Sigmoid colon (tissue), 7 donors: ENCODE measurements around the gene MAP4. TPM values are rescaled to one million over a fixed set of nuclear protein-coding genes. Genes with fewer than 3 reads are reported as not detected.

Experiments
- DNase-seq: peaks from one replicate; pipeline ENCODE4 v3.0.0-alpha.2; 2019
- H3K27ac ChIP-seq, 4 donors: fragments of 200-600 bp; sonication (generic); one replicate each; pipeline ENCODE4 v1.5.1; 2016 to 2019; ENCODE audit warnings: mild to moderate bottlenecking in 1 of 4
- H3K27me3 ChIP-seq, 3 donors: fragments of 200-600 bp; sonication (generic); one replicate each; pipeline ENCODE4 v1.5.1; 2019; ENCODE audit warnings: mild to moderate bottlenecking in 1 of 3
- H3K36me3 ChIP-seq, 4 donors: fragments of 200-600 bp; sonication (generic); one replicate each; pipeline ENCODE4 v1.5.1; 2016 to 2019
- H3K4me1 ChIP-seq, 4 donors: fragments of 200-600 bp; sonication (generic); one replicate each; pipeline ENCODE4 v1.5.1; 2017 to 2019
- H3K4me3 ChIP-seq, 4 donors: fragments of 200-600 bp; sonication (generic); one replicate each; pipeline ENCODE4 v1.5.1; 2017 to 2019; ENCODE audit warnings: mild to moderate bottlenecking in 2 of 4, moderate library complexity in 1 of 4
- H3K9me3 ChIP-seq, 4 donors: fragments of 200-600 bp in 3 of 4; sonication (generic) in 3 of 4; one replicate each; pipeline versions ENCODE4 v1.5.1 to v1.6.1; 2013 to 2019
- EP300 ChIP-seq, 4 donors: sonication (generic); formaldehyde crosslinking; IDR thresholded peaks; one replicate each; pipeline ENCODE4 v1.6.1; 2017; ENCODE audit warnings: antibody characterized with exemption in 4 of 4
- POLR2A ChIP-seq, 2 donors: fragments of 450-650 bp; IDR thresholded peaks; one replicate each; pipeline ENCODE4 v1.6.1; 2016; ENCODE audit warnings: antibody characterized with exemption in 2 of 2, mild to moderate bottlenecking in 2 of 2, moderate library complexity in 2 of 2
- POLR2AphosphoS5 ChIP-seq, 4 donors: sonication (generic); formaldehyde crosslinking; IDR thresholded peaks; one replicate each; pipeline ENCODE4 v1.6.1; 2017; ENCODE audit warnings: antibody characterized with exemption in 4 of 4
- WGBS, 2 donors: extraction: QIAGEN DNeasy Blood & Tissue Kit; methylation state at CpG; one replicate each; pipeline ENCODE4 v1.1.7; 2013; 5-methylcytosine and 5-hydroxymethylcytosine counted together
- intact Hi-C: fragments of 100-400 bp; cut with DNase I; formaldehyde crosslinking; loops from one replicate; pipeline ENCODE4 v1.15.1; 2023
- polyA plus RNA-seq, 3 donors: library from polyadenylated mRNA; stranded (reverse); fragments of 200-250 nt; gene quantifications; one replicate each; pipeline ENCODE4 v1.2.3, GENCODE V29; 2013
- total RNA-seq, 4 donors: library from RNA; depleted of rRNA; stranded (reverse); fragments of >200 nt; gene quantifications; one replicate each; pipeline ENCODE4 v1.1.0, GENCODE V29; 2016
- TF ChIP-seq, protein P1 (sequence below), 4 experiments: fragments of 450-650 bp in 3 of 4; fragments of 200-600 bp in 1 of 4; IDR thresholded peaks; one replicate each; pipeline ENCODE4 v1.5.1; 2016 to 2019; ENCODE audit warnings: antibody characterized with exemption in 4 of 4, mild to moderate bottlenecking in 3 of 4, moderate library complexity in 2 of 4
- donor health status: healthy with polysubstance abuse.
- donor health status: Bipolar disorder and iron deficiency.
- donor health status: healthy.

Gene MAP4
- total and polyA plus RNA-seq, 7 donors: 41.2 to 266 (median 138) TPM

- intact Hi-C loops: loop anchor here (5.0 kb wide), 2 partner anchors 38 to 78 kb away; no protein-coding TSS in a partner anchor
- no peaks in the 10 kb centered on the region for H3K9me3 ChIP-seq
- no peak for DNase-seq
- H3K27ac ChIP-seq: peak overlapping the region in 1 of 4 donors; percentile 26
- no peak for TF ChIP-seq EP300 (IDR thresholded peaks at IDR 0.05)
- TF ChIP-seq, protein P1, sequence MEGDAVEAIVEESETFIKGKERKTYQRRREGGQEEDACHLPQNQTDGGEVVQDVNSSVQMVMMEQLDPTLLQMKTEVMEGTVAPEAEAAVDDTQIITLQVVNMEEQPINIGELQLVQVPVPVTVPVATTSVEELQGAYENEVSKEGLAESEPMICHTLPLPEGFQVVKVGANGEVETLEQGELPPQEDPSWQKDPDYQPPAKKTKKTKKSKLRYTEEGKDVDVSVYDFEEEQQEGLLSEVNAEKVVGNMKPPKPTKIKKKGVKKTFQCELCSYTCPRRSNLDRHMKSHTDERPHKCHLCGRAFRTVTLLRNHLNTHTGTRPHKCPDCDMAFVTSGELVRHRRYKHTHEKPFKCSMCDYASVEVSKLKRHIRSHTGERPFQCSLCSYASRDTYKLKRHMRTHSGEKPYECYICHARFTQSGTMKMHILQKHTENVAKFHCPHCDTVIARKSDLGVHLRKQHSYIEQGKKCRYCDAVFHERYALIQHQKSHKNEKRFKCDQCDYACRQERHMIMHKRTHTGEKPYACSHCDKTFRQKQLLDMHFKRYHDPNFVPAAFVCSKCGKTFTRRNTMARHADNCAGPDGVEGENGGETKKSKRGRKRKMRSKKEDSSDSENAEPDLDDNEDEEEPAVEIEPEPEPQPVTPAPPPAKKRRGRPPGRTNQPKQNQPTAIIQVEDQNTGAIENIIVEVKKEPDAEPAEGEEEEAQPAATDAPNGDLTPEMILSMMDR (IDR thresholded peaks at IDR 0.05): no peak
- no peak for TF ChIP-seq POLR2A (IDR thresholded peaks at IDR 0.05)
- no peak for TF ChIP-seq POLR2AphosphoS5 (IDR thresholded peaks at IDR 0.05)
- no peaks in the 10 kb centered on the region for H3K27me3 ChIP-seq
- H3K4me3 ChIP-seq: no peak overlapping the region
- H3K4me1 ChIP-seq: peaks cover 0 to 33% (median 20%) of the 10 kb centered on the region in 4 donors
- 93 to 99% methylated on average over 3 of the region's 3 CpGs for WGBS, 2 donors
- peaks cover 0 to 21% (median 1%) of the 10 kb centered on the region in 4 donors for H3K36me3 ChIP-seq
Observed at GRCh38 chr3:47899495-47900108, 116.6 kb downstream of the MAP4 start.

- intact Hi-C loops: loop anchor here (5.0 kb wide), 1 partner anchor 39 kb away; no protein-coding TSS in a partner anchor
- Histone ChIP-seq H3K4me1 (peaks cover 0 to 33% (median 20%) of the 10 kb centered on the region in 4 donors), H3K27ac (no peak overlapping the region), H3K4me3 (no peak overlapping the region), H3K36me3 (peaks cover 0 to 26% (median 1%) of the 10 kb centered on the region in 4 donors), H3K9me3 (no peaks in the 10 kb centered on the region), H3K27me3 (no peaks in the 10 kb centered on the region)
- DNase-seq: no peak
- WGBS, 2 donors: 85 to 89% methylated on average over 3 of the region's 3 CpGs
- TF ChIP-seq POLR2AphosphoS5 (IDR thresholded peaks at IDR 0.05): no peak
Observed at GRCh38 chr3:47897954-47898353, 118.3 kb downstream of the MAP4 start.

DNA sequence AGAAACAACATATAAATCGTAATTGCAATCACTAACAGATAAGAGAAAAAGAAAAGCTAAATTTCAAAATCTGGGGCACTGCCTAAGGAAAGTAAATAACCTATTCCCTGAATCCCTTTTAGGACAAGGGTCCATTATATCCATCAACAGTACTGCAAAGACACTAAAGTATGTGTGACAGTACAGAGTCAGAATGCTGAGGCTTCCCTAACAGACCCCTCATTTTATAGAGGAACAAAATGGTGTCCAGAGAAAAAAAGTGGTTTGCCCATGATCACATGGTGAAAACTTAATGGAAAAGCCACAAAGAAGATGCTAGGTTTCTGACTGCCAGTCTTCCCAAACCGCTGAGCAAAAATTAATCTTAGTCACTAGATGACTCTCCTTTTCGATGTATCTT lies 119.5 kb downstream of the MAP4 start:
- no peak for DNase-seq
- Histone ChIP-seq H3K4me3 (no peak overlapping the region), H3K4me1 (peaks cover 0 to 31% (median 18%) of the 10 kb centered on the region in 4 donors), H3K27ac (no peak overlapping the region), H3K9me3 (no peaks in the 10 kb centered on the region), H3K36me3 (peaks cover 0 to 28% (median 1%) of the 10 kb centered on the region in 4 donors), H3K27me3 (no peaks in the 10 kb centered on the region)
- no peak for TF ChIP-seq EP300 (IDR thresholded peaks at IDR 0.05)
- no peak for TF ChIP-seq POLR2A (IDR thresholded peaks at IDR 0.05)
- TF ChIP-seq, protein P1 (IDR thresholded peaks at IDR 0.05): no peak
- no peak for TF ChIP-seq POLR2AphosphoS5 (IDR thresholded peaks at IDR 0.05)
- 90 to 97% methylated on average over 3 of the region's 3 CpGs for WGBS, 2 donors
- intact Hi-C loops: loop anchor here (5.0 kb wide), 1 partner anchor 41 kb away; no protein-coding TSS in a partner anchor

GRCh38 chr3:47895241-47895640 lies 121.0 kb downstream of the MAP4 start:
- WGBS, 2 donors: 96 to 98% methylated on average over 3 of the region's 3 CpGs

More at GRCh38 chr3:47895241-47895640, 121.0 kb downstream of the MAP4 start:
- intact Hi-C loops: loop anchor here (5.0 kb wide), 1 partner anchor 42 kb away; no protein-coding TSS in a partner anchor
- H3K4me3 ChIP-seq: no peak overlapping the region
- H3K27me3 ChIP-seq: no peaks in the 10 kb centered on the region
- TF ChIP-seq POLR2AphosphoS5 (IDR thresholded peaks at IDR 0.05) (no peak), POLR2A (IDR thresholded peaks at IDR 0.05) (no peak), EP300 (IDR thresholded peaks at IDR 0.05) (no peak)
- TF ChIP-seq, protein P1 (IDR thresholded peaks at IDR 0.05): no peak
- peaks cover 0 to 31% (median 22%) of the 10 kb centered on the region in 4 donors for H3K4me1 ChIP-seq
- H3K36me3 ChIP-seq: peaks cover 0 to 32% (median 1%) of the 10 kb centered on the region in 4 donors
- DNase-seq: no peak
- H3K27ac ChIP-seq: peak overlapping the region in 1 of 4 donors; percentile 24
- no peaks in the 10 kb centered on the region for H3K9me3 ChIP-seq
